ENCODE results near the gene SLC38A2.
A peak's percentile ranks its signal among the peaks of the same experiment; 100 is the strongest.

Gene SLC38A2

DNA sequence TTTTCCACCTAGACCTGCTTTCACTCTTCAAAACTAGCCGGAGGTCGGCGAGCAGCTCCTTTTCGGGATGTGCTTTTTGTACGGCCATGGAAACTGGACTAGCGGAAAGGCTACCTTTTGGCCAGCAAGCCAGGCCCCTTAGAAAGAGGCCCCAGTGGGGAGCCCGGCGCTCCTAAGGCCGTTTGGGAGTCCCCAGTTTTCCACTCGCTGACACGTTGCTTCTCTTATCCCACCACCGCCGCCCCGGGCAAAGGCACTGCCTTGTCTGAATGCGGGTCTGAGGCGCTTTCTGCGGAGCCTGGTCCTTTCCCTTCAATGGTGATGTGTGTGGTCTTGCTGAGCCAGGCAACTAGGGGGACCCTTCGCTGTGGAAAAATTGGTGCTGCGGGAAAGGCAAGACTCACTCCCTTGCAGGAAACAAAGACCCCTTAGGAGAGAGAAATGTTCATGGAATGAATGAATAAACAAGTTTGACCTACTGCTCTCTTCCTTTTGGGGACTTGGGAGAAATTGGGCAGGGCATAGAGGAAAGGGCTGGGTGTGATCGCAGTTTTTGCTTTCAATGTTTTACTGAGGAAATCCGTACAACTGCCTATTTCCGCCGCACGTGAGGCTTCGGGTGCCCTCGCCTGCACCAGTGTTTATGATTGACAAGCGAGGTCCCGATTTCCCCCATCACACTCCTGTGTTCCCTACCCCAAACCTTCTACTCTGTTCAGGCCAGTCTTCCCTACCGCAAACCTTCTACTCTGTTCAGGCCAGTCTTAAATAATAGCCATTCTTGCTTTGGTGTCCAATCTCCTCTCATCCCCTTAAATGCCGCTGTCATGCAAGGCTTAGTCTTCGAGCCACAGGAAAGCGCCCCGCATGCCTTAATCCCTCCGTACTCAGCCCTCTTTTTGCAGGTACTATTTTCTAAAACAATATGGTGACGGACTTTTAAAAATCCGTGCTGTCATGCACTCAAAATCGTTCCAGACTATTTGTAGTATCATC lies 1.0 kb upstream of the SLC38A2 start:
- peak; percentile 48 for DNase-seq

DNA sequence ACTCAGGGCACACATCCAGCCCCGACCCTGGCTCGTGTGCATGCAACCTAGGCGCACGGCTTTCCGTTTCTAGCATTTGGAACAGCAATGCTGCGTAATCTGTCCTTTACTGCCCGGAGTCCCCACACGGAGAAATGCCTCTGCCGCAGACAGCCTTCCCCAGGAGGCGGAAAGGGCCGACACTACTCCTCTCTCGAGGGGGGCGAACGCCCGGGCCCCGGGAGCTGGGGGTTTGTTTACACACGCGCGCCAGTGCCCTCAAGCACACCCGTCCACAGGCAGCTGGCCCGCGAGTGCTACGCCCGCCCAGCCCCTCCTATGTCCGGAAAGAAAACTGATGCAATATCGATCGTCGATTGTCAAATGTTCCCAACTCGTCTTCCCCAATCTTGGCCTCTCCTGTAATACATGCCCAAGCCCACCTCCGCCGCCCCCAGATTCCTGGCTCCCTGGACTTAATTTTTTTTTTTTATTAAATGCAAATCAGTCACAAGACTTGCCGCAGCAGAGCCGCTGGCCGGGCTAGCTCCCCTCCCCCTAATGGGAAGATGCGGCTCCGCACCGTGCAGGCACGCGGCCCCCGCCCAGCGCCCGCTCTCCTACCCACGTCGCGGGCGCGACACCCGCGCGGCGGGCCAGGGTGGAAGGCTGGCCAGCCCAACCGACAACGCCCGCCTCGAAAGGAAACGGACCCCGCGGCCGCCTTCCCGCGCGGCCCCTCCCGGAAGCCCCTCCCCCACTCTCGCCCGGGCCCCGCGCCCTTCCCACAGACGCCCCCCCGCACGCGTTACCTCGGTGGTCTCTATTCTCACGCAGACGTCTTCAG lies 642 bp downstream of the SLC38A2 start:
- peak; percentile 31 for DNase-seq

DNA sequence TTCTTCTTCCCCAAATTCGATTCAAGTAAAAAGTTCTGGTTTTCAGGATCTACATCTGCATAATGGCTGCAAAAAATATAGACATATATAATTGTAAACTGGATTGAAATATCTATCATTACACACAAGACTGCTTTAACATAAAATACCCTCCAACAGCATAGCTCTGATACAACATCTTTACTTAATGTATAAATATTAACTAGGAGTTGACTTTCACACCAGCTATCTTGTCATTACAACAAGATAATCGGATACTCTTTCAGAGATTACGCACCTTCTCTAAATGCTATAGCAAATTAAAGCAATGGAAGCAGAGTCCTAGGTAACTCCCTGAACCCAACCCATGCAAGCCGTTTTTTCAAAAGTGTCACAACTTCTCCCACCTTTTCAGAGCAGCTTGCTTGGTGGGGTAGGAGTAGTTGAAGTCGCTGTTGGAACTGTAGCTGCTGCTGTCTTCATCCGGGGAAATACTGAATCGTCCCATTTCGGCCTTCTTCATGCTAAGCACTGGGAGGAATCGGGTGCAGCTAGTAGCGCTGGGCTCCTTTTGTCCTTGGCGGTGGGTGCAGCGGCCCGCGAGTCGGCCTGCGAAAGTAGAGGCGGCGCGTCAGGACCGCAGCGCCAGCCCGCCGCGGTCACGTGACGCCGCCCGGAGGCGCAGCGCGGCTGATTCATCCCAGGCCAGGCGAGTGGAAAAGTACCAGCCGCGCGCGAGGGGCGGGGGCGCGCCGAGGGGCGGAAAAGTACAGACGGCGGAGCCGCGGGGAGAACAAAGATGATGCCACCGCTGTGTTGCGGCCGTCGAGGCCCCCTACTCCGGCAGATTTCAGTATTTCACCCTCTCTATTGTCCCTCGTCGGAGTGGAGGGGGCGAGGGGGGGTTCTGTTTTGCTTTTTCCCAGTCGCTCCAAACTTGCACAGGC lies 1.5 kb downstream of the SLC38A2 start:
- DNase-seq: peak; percentile 90

DNA sequence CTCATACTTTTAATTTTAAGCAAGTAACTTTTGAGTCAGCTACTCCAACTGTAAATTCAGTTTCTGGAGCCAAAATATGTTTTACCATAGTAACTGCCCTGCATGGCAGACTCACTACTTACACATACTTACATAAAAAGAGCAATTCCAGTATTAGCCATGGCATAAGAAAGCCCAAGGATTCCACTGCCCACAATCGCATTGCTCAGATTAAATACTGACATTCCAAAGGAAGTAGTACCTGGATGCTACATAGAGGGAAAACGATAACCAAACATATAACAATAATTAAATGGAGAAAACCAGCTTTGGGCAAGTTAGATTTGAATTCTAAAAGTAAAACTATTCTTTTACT lies 2.2 kb downstream of the SLC38A2 start:
- DNase-seq: no peak

DNA sequence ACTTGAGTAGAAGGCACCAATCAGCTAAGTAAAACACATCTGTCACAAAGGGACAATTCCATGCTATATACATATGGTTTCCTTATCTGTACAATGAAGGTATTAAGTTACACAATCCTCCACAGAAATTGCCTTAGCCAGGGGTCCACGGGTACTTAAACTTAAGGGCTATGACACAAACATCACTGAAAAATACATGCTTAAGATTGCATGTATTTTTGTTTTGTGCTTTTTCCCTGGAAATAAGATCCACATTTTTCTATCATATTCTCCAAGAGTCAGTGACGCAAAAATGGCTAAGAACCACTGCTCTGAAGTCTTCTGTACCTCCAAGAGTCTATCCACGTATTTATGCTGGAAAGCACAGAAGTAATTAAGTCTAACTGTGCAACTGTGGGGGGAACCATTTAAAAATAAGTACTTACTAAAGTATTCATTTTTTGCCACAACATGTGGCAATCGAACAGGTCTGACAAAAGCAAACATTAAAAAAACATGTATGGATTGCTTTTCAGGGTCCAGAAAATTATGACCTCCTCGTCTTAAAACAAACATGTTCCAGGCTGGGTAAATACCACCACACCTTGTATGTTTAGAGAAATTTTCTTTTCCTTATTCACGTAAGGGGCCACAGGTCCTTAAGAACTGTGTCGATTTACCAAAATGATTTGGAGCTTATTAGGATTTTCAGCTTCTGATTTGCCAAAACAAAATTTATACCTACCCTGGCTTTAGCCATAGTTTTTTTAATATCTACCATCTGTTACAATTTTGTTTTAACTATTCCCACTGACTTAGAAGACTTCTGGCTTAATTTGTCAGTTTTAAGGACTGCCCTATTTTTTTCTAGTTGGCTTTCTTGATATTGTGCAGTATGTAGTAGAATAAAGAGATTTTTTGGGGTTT lies 2.8 kb downstream of the SLC38A2 start:
- no peak for DNase-seq

DNA sequence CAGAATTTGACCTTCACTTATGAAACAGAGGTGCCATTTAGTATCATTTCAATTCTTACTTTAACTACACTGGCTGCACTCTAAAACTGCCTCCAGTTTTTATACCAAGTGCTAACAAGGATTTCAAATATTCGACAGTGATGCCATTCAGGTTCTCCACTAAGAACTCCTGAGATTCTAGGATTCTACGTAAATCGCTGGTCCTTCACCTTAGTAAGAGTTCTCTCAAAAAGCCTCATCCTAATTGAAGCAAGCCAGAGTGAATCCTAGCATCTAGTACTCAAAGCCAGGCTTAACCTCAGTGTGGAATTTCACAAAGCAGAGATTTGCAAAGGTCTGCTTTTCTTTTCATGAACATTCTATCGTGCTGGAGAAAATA lies 3.5 kb downstream of the SLC38A2 start:
- no peak for DNase-seq

DNA sequence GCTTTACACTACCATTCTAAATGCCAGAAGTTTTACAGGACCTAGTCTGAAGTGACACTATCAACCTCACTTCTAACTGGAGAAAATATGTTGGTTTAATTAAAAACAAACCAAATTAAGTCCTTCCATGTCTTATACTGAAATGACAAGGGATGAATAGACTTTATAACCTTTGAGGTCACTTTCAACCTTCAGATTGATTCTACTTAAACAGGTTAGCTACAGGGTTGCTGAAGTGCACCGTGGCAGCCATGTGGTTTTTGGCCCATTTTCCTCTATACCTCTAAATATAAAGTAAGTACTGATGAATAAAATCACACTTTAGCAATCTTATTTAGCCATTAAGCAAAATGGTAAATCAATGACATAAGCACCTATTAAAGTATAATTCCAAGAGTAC lies 3.9 kb downstream of the SLC38A2 start:
- DNase-seq: no peak

DNA sequence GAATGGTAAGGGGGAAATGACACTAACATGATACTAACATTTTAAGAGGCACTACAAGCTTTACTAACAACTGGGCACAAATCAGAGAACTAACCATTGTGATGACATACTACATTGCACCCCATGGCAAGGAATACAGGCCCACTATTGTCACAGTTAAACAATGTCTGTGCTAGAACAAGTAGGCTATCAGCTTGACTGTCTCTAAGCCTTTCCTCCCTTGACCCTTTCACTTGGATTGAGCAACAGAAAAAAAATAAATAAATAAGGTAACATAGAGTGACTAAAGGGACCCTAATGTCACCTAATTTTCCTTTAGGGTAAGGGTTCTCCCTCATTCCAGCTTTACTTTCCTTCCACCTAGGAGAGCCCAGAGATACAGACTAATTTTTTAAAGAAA lies 4.4 kb downstream of the SLC38A2 start:
- DNase-seq: no peak

DNA sequence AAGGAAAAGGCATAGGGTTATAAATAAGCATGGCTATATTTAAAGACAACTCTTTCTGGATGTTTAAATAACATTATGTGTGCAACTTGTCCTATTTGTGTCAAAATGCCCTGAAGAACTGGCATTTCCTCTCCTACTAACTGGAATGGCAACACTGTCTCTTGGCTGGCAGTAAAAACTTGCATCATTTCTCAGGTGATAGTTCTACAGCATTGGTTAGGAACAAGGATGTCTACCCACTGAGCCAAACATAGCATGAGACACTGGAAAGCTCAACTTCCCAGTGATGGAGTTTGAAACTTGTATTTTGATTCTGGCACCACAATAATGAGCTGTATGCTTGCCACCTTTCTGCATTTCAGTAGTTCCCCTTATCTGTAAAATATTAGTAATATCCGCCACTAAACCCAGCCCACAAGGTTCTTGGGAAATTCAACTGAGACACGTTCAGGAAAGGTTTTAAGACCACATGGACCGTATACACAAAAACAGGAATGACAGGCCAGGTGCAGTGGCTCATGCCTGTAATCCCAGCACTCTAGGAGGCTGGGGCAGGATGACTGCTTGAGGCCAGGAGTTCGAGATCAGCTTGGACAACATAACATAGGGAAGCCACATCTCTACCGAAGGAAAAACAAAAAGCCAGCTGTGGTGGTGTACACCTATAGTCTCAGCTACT lies 5.1 kb downstream of the SLC38A2 start:
- DNase-seq: no peak

DNA sequence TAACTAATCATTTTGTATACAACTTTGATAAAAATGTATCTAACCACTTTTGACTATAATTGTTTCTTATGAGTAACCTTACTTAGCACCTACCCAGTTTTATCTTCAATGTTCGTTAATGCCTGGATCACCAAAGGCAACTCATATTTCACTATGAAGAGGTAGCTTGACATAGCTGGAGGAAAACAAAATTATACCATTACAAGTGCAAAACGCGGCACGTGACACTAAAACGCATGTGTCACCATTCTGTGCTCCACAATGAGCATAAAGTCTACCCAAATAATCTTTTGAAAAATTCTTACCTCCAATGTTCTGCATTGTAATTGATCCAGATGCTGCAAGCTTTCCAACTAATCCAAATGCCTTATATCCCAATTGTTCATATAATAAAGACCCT lies 5.8 kb downstream of the SLC38A2 start:
- no peak for DNase-seq

DNA sequence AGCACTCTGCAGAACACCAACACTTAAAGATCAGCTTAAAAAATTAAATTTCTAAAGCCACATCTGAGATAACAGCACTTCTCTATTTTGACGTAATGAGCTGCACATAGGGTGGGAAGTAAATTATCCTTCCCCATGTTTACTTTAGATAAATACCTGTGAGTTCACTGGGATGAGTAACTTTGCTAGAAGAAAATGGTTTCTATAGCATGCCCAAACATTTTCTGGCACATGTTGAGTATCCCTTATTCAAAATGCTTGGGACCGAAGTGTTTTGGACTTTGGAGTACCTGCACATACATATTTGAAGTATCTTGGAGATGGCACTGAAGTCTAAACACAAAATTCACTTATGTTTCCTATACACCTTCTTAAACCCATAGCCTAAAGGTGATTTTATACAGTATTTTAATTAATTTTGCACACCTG lies 6.6 kb downstream of the SLC38A2 start:
- DNase-seq: no peak

DNA sequence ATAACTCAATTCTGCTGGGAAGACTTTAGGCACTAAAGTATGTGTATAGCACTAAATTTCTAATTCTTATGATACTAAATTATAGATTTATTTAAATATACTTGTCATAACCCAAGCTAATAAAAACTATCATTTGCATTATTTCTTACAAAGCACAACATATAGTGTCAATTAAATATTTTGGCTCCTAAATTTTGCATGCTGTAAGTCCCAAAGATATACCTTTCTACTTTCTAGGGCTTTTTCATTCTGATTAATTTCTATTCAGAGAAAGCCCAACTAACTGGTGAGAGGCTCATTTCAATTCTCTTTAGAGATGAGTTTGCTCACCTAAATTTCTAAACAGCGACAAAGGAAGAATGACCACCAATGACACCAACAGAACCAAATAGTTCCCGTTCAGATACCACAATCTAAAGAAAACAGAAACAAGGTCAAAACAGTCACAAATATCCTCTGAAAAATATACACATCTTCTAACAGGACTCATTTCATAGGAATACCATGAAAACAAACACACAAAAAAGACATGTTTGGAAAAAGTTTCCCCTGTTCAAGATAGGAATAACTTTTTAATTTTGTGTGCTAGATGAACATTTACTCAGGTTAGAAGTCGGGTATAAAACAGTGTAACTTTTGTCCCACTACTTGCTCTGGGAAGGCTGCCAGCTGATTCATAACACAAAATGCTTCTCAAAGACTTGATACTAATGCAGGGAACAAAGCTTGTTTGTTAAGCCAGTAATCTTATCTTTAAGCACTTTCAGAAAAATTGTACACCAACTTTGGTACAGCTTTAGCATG lies 7.6 kb downstream of the SLC38A2 start:
- no peak for DNase-seq

DNA sequence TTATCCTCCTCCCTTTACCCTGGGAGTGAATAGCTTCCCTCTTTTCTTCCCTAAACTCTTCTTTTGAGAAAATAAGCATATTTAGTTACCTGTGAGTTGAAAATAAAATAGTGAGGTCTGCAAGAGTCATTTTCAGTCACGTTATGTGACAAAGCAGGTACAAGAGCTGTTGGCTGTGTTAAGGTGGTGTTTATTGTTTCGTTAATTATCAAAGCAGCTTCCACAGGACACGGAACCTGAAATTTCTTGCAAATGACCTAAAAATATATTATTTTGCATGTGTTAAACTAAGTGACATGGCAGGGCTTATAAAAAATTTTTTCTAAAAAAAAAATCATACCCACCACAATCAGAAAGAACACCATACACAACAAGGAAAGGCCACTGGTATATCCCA lies 8.3 kb downstream of the SLC38A2 start:
- no peak for DNase-seq

DNA sequence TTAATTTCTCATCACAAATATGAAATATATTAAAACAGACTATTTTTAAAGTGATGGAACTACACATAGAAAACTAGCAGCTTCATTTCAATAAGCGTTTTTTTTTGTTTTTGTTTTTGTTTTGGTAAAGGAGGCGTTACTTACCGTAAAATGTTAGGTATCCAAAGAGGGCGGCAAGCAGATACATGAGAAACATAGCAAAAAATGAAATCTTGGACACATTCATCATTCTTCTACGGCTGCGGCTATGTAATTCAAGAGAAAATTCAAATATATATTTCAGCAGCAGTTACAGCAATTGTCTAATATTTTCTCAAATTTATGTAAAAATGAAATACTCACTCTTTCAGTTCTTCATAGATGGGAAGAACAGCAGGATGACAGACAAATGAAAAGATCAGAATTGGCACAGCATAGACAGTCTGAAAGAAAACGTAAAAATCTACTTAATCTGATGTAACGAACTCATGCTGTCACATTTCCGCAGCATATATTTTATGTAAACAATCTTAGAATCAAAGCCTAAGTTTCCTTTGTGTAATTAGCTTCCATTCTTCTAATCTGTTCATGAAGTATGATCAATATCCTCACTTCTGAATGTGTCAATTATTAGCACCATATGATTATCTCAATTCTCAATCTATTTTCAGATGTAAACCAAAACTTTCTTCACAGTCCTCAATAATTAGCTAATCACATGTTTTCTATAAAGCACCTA lies 8.8 kb downstream of the SLC38A2 start:
- no peak for DNase-seq

DNA sequence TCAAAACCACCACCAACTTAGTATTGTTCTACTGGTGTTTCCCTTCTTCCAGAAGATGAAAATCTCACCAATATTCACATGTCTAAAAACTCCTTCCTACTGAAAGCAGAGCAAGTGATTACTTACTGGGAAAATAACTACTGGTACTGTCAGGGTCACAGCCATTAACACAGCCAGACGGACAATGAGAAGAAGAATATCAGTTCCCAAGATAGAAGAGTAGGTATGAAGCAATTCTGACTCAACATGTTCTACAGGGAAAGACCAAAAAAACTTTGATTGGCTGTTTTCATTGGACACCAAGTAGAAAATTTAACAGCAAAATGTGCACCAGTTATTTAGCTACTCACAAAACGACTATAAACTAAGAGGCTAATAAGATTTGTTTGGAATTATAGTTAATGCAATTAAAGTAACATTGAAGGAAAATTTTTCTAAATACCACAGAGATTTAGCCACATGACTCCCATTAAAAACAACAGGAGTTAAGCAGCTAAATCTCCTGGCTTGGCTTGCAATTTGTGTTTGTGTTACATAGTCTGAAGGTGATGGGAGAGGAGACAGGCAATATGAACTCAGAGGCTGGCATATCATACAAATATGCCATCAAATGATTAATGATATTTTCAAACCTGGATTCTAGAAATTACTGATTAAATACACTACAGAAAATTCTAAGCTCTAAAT lies 9.5 kb downstream of the SLC38A2 start:
- DNase-seq: no peak

DNA sequence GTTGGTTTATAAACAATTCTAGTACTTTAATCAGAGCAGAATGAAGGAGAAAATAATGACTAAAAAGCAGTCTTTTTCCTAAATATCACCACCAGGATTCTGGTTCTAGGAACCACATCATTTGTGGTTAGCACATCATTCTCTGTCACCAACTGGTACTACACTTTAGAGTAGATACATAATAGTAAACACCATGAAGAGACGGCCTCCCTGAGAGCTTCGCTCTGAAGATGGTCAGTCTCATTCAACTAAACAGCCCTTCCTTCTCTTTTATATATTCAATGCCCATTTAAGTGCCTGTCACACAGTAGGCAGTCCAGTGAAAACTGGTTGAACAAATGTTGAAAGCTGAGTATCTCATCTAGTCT lies 10.9 kb downstream of the SLC38A2 start:
- DNase-seq: no peak

DNA sequence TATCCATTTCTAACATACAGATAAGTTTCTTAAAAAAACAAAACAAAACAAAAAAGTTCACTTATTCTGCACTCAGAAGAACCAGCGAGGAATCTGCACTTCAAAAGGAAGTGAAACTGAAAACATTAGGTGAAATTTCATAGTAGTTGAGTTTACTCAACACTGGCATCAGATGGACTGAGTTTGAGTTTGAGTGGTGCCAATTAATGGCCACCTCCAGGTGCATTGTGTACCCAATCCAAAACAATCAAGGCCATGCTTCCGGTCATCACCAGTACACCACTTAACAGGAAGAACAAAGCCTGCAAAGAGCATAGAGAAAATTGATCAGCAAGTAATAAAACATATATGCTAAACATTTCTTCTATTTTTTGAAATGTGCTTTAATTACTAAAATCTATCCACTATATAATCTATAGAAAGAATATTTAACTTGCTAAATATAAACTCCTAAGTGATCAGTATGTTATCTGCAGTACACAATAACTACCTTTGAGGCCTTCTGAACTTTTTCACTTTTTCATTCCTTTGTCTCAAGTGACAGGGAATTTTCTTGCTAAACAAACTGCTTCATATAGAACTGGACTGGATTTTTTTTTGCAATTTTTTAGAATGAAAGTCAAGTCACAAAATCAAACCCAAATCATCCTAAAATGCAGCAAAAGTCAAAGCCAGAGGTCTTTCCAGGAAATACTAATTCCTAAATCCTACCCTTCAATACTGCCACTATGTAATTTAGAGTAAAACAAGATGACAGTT lies 11.5 kb downstream of the SLC38A2 start:
- no peak for DNase-seq

DNA sequence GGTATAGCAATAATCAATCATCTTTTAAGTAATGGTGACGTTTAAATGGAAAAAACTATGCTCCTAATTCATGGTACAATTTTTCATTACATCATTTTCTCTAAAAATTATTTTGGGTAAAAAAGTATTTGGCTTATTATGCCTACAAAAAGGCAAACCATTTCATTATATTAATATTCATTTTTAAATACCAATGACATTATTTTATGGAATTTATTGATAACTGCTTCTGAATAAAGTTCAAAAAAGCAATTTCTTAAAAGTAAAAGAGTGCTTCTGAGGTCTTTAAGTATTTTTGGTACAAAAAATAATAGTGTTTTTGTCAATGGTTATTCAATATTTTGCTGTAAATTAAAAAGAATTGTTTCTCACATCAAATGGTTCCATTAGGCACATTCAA lies 12.2 kb downstream of the SLC38A2 start:
- DNase-seq: no peak
